ENCODE data around the gene FUT1.
A peak's percentile ranks its signal among the peaks of the same experiment; 100 is the strongest.
"Not testable (repeated sequence)": the region's sequence is repeated elsewhere in the genome, so short reads cannot be mapped to it uniquely, and the experiment has no call there.

The FUT1 gene

GRCh38 chr19:48752496-48753365, at the start of gene FUT1:
Gene FUT1 (minus strand): TSS chr19:48752641. CDS start chr19:48751281, 1,360 bp downstream.
- no peak for DNase-seq

DNA sequence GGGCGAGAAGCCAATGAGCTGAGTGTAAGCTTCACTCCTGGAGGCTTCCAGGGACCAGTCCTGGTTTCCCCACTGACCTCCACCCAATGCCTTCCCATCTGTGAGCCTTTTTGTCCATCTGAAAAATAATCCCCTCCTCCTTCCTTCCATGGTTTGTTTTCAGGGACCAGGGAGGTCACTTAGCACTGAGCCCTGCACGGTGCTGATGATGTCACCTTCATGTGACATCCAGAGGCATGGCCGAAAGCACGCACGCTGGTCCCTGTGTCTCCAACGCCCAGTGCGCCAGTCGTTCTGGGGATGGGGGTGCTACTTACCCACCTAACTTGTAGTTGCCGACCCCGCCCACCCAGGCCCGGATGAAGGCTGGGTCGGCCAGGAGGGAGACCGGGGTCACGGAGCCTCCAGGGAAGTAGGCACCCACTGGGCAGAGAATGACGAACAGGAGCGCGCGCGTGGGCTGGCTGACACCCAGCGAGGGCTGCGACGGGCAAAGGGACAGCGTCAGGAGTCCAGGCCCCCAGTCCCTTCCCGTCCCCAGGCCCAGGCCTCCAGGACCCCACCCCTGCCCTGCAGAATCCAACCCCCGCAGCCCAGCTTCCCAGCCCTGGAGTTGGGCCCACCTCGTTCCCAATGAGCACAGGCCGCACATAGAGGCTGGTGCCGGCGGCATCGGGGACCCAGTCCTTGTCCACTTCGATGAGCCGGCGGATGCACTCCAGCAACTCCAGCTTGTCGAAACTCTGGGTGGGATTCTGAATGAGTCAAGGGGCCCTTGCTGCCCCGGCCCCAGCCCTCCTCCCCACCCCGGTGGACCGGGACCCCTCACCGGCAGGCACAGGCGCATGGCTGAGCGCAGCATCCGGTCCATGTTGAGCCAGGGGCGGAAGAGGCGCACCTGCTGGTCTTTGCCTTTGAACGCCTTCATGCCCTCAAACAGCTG, 47.2 kb upstream of the FUT1 start:
- no peak for DNase-seq

DNA sequence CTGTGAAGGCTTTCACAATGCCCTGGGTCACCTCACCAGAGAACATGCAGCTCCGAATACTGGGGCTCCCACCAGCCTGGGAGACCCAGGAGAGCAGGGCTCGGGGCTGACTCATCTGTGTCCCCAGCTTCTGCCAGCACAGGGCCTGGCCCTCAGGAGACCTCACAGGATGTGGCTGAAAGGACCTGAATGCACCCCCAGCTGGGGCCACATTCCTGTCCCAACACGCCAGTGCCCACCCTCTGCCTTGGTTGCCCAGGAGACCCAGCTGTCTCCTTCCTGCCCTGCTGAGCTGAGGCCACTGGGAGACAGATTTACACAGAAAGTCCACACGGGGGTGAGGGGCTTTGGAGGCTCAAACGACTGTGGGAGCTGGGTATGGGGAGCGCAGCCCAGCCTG, 46.5 kb upstream of the FUT1 start:
- DNase-seq = peak; percentile 40

DNA sequence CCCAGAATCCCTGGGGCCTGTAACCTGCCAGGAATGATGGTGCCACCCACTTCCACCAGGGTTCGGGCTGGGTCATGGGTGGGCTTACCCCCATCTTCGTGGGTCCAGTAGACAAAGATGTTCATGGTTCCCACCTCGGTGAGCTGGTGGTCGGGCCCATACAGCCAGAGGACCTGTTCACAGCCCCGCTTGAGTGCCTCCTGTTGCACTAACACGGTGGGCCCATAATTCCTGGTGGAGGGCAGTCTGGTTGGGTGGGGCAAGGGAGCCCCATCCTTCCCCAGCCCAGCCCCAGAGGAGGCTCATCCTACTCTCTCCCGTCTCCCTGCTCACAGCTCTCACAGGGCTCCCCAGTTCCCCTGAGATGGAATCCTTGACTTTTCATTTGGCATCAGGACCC, 44.7 kb upstream of the FUT1 start:
- no peak for DNase-seq

GRCh38 chr19:48796298-48797083, 44.0 kb upstream of the FUT1 start:
- DNase-seq = no peak

- no peak for DNase-seq
Observed at GRCh38 chr19:48795685-48796070, 43.2 kb upstream of the FUT1 start.

- peak; percentile 92 for DNase-seq
Observed at GRCh38 chr19:48795055-48795684, 42.7 kb upstream of the FUT1 start.

DNA sequence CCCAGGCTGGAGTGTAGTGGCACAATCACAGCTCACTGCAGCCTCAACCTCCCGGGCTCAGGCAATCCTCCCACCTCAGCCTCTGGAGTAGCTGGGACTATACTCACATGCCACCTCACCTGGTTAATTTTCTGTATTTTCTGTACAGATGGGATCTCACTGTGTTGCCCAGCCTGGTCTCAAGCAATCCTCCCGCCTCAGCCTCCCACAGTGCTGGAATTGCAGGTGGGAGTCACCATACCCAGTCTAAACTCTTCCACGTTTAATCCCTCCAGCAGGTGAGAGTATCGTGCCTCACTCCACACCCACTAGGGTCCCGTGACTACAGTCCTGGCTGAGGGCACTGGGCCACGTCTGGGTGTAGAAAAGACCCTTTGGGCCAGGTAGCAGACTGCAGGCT, 41.9 kb upstream of the FUT1 start:
- no peak for DNase-seq

- DNase-seq = no peak
Observed at GRCh38 chr19:48793271-48793670, 40.8 kb upstream of the FUT1 start.

DNA sequence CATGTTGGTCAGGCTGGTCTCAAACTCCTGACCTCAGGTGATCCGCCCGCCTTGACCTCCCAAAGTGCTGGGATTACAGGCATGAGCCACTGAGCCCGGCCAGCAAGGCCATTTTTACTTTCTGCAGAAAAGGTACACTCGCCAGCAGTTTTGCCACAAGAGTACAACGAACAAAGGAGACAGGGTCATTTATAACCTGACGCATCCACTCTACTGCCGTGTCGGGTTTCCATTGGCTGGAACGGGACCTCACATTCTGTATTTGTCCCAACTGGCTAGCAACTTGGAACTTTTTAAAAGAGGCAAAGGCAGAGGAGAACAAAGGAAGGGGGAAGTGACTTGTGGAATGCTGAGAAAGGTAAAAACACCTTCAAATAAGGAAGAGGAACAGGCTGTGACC, 34.9 kb upstream of the FUT1 start:
- DNase-seq = not testable (repeated sequence)

DNA sequence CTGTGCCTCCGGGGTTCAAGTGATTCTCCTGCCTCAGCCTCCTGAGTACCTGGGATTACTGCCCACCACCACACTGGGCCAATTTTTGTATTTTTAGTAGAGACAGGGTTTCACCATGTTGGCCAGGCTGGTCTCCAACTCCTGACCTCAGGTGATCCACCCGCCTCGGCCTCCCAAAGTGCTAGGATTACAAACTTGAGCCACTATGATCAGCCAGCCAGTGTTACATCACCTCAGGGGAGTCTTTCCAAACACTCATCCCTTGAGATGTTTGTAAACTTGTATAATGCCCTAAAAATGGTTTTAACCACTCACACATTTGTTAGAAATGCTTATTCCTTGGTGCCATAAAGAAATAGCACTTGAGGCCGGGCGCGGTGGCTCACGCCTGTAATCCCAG, 34.0 kb upstream of the FUT1 start:
- DNase-seq = not testable (repeated sequence)

- no peak for DNase-seq
Observed at GRCh38 chr19:48784527-48784926, 32.1 kb upstream of the FUT1 start.

- peak; percentile 35 for DNase-seq
Observed at GRCh38 chr19:48780631-48781391, 28.4 kb upstream of the FUT1 start.

DNA sequence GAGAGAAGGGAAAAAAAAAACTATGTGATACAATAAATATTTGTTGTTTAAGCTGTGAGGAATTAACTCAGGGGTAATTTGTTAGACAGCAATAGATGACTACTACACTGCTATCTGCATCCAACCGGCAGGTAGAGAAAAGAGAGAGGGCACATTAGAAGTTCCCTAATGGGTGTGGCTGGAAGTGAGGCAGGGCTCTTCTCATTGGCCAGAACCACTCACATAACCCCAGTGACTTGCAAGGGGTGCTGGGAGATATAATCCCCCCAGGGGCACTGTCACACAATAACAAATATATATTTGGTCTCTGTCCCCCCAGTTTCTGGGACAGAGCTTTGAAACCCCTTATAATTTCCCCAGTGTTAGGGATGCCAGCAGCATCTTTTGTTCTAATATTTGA, 27.2 kb upstream of the FUT1 start:
- DNase-seq = no peak

DNA sequence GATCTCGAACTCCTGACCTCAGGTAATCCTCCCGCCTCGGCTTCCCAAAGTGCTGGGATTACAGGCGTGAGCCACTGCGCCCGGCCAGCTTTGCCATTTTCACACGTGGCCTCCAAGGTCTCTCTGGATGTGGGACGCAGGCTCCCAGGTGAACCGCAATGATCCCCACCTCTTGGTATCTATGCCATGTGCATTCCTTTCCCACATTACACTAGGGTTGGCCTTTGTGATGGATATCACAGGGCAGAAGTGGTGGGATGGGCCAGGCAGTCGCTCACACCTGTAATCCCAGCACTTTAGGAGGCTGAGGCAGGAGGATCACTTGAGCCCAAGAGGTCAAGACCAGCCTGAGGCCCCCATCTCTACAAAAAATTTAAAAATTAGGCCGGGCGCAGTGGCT, 25.3 kb upstream of the FUT1 start:
- DNase-seq = no peak

GRCh38 chr19:48777139-48777538, 24.7 kb upstream of the FUT1 start:
- no peak for DNase-seq

DNA sequence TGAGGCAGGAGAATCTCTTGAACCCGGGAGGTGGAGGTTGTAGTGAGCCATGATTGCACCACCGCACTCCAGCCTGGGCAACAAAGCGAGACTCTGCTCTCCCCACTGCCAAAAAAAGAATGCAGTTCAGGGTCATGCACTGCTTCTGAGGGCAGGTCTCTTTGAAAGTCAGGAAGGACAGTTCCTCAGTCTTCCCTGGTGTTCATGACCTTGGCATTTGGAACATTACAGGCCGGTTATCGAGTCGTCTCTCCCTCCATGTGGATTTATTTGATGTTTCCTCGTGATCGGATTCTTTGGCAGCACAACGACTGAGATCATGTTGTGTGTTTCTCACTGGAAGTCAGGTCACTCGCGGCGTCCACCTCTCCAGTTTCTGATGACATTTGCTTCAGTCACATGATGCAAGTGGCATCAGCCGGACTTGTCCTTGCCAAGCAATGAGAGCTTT, 20.1 kb upstream of the FUT1 start:
- no peak for DNase-seq

GRCh38 chr19:48770734-48771472, 18.5 kb upstream of the FUT1 start:
- no peak for DNase-seq

DNA sequence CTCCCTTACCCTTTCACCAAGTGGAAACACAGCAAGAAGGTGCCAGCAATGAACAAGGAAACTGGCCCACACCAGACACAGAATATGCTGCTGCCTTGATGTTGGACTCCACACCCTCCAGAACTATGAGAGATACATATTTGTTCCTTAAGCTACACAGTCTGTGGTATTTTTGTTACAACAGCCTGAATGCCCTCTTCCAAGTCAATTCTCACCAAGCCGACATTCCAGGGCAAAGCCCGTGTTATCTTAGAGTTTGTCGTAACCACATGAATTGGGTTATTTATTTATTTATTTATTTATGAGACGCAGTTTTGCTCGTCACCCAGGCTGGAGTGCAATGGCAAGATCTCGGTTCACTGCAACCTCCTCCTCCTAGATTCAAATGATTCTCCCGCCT, 17.8 kb upstream of the FUT1 start:
- DNase-seq = peak; percentile 69

DNA sequence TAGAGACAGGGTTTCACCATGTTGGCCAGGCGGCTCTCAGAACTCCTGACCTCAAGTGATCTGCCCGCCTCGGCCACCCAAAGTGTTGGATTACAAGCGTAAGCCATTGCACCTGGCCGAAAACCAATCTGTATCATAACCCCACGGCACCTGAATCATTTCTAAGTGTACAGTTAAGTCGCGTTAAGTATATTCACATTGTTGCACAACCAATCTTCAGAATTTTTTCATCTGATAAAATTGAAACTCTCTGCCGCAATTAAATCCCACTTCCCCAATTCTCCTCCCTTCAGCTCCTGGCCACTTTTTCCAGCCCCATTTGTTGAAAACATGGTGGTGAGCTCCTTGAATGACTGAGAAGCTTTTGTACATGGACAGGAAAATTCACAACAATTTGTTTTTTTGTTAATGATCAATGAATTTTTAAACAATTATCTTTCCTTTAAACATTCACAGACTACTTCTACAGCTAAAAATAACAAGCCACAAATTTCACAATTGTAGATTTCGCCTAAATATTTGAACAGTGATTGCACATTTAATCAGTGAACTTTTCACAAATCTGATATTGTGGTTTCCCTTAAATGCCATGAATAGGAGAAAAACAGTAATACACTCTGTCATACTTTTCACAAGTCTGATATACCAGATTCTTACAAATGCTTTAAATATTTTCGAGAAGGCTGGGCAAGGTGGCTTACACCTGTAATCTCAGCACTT, 16.7 kb upstream of the FUT1 start:
- DNase-seq = no peak

Data from fibroblast of skin of right biceps (primary cell).